Stimulated activated CD8-positive, alpha-beta memory T cell treated with anti-CD3 and anti-CD28 coated beads, Interleukin-15, amount 100 ng/mL, for 24 hours (primary cell): Measurements from ENCODE around the gene CAMKK1.

Experiments
- DNase-seq: peaks from one replicate; pipeline ENCODE4 v3.0.0-alpha.2; 2020; ENCODE audit warnings: low read depth

The CAMKK1 gene

DNA sequence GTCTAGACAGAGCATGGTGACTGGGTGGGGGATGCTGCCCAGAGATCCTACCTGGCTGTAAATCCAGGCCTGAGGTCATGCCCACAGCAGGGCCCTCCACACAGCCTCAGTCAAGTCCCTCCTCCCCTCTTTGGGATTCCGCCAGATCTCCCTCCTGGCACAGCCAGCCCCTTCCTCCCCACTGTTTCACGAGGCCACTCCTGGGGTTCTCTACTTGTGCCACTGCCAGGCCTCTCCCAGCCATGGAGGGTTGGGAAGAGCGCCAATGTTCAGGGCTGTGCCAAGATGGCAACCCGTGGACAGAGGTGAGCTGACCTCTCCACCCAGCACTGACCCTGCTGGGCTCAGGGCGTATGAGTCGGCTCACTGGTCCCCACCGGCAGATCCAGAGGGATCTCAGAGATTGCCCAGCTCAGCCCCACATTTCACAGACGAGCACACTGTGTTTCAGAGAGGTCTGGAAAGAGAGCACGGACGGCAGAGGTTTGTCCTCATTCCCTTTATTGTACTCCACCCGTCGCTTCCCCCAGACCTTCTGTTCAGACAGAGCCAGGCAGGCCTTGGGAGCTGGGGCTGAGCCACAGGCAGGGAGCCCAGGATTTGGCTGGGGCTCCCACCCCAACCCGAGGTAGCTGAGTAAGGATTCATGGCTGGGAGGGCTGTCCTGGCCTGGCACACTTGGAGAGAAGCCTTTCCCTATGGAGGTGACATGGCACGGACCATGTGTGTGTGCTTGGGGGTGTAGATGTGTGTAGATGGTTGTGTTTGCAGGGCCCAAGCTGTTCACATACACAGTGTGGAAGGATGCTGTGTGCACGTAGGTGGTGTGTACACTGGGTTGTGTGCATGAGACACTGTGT is 3.5 kb upstream of the CAMKK1 start:
- no peak for DNase-seq

- no peak for DNase-seq
These were observed 2.5 kb upstream of the CAMKK1 start for GRCh38 chr17:3895354-3895753.

GRCh38 chr17:3894911-3895343 is 2.1 kb upstream of the CAMKK1 start:
- DNase-seq = no peak

DNA sequence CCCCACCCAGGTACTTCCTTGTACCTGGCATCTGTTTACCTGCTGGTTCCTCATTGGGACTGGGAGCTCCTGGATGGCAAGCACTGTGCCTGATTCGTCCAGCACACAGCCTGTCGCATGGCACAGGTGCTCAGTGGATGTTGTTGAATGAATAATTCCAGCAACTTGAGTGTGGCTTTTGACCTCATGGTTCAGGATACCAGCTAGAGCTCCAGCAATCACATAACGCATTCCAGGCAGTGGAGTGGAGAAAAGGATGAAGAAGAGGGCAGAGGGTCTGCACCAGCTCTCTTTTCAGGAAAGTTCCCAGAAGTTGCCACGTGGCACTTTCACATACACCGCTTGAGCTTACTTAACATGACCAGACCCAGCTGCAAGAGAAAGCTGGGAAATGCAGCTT is 1.3 kb upstream of the CAMKK1 start:
- DNase-seq = no peak

DNA sequence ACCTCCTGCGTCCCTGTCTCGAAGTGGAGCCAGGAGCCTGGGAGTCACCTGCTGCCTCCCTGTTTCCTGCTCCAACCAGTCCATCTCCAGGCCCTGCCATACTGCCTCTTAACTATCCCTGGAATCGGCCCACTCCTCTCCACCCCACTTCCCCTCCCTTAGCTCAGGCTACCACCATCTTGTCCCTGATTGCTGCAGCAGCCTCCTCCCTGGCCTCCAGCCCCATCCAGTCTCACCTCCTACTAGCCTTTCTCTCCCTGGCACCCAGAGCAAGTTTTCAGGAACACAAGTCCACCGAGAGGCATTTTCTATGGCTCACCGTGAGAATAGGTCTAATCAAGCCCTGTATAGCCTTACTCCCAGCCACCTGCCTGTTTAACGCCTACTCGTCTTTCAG is 865 bp upstream of the CAMKK1 start:
- no peak for DNase-seq

GRCh38 chr17:3892095-3892998 is 506 bp downstream of the CAMKK1 start:
- DNase-seq = no peak

DNA sequence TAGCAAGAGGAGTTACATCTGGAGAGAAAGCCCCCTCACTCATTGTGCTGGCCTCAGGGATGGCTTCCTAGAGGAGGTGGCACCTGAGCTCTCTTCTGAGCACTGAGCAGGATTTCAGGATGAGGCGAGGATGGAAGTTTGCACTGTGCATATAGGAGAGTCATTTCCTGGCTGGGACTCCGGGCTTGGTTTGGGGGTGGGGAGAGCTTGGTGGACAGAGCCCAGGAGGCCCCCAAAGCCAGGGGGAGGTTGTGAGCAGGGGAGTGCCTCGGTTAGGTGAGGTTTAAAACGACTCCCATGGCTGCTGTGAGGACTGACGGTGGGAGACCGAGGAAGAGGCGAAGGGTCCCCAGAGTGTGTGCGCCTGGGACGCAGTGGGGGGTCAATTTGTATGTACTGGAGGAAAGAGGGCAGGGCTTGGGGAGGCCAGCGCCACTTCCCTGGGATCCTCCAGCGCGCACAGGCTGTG is 1.2 kb downstream of the CAMKK1 start:
- DNase-seq = no peak

DNA sequence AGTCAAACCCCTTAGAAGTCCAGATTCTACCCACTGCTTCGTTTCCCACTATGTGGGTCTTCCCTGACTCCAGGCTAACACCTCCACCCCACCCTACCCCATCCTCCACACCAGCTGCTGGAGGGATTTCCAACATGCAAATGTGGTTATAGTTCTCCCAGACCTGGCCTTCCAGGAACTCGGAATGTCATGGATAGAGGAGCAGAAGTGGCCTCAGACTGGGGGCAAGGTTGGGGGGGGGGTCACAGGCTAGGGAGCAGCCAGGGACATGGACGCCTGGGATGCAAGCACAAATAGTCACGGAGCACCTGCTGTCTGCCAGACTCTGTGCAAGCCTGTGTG is 2.0 kb downstream of the CAMKK1 start:
- no peak for DNase-seq

DNA sequence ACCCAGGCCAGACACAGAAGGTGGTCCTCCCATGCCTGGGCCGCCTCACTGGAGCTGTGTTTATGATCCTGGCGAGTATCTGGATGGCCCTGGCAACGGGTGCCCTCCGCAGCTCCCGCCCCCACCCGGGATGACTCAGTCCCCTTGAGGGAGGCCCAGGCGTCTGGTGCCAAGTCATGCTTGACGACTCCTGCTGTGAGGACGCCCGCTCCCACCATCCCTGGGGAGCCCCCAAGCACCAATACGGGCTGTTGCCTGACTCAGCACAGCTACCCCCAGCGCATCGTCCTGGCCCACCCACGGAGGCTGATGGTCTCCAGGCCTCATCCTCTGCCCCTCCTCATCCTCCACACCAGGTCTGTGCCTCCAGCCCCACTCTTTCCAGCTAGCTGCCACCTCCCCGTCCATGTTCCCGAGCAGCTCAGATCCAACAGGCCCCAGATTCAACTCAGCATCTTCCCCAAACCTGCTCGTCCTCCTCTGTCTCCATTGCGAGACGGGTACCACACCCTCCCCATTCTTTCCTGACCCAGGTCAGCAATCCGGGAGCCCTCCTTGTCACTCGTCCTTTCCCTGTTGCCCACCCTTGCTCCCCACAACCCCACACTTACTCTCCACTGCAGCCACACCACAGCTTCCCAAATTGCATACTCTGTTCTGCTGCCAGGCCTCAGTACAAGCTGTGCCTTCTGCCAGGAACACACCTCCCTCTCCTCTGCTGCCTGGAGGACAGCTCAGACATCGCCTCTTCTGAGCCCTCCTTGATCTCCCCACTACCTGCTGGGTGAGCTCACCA is 2.6 kb downstream of the CAMKK1 start:
- no peak for DNase-seq

DNA sequence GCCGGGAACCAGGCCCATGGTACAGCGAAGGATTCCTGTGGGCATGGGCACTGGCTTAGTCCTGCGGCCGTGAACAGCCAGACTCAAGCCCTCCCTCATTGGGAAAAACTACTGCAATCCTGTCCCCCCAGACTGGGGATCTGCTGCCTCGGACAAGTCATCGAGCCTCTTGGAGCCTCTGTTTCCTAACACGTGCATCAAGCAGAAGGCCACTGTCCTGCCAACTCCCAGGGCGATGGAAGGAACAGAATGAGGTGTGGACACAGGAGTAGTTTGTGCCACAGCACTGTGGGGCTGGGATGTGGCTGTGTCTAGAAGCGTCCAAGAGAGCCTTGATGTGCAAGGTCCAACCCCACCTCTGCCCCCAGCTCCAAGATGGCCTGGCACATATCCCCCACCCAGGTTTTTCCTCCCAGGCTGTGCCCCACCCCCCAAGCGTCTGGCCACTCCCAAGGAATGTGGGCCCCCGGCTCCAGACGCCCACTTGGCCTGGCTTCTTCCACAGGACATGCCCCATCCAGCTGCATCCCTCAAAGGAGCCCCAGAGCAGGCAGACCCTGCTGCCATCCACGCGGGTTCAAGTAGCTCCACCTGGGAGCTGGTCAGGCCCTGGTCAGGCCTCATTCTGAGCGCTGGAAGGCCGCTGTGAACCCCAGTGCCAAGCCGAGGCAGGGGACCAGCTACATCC is 3.4 kb downstream of the CAMKK1 start:
- DNase-seq = no peak

DNA sequence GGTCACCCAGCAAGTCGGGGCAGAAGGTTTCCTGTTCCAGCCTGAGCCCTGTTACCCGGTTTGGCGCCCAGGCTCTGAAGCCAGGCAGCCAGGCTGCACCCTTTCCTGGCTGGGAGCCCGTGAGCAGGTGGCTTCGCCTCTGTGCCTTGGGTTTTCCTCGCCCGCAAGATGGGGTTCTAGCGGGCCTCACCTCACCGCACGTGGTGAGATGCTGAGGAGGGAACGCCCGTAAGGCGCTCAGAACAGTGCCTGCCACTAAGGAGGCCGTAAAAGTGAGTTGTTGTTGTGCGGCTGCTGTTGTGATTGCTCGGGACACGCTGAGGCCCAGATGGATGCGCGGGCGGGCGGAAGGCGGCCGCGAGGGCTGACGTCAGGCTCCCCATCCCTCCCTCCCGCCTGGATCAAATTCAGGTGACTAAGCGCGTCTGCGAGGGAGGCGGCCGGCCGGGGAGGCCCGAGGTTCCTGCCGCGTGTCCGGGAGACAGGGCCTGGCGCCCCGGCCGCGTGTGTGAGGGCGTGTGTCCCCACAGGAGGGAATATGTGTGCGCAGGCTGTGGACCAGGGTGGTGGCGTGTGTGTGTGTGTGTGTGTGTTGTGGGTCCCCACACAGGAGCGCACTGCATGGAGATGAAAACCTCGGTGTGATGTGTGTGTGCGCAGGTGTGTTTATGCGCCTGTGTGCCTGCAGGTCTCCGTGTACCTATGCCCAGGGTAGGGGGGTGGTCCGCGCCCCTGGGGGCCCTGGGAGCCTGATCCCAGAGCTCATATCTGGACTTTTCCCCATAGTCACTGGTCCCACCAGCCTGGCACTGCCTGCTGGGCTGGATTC is 4.3 kb downstream of the CAMKK1 start:
- DNase-seq = no peak

DNA sequence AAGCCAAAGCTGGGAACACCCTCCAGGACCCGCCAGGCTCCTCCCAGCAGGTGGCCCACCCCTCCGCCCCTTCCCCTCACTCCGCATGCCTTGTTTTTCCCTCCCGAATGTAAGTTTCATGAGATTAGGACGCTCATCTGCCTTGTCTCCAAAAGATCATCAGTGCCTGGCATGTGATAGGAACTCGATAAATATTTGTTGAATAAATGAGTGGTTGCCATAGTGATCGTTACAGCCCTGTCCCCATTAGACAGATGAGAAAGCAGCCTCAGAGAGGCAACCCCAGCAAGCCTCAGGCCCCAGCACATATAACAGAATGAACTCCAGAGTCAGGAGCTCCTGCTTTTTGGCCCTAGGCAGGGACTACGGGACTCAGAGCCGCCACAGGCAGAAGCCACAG is 5.0 kb downstream of the CAMKK1 start:
- DNase-seq = no peak

DNA sequence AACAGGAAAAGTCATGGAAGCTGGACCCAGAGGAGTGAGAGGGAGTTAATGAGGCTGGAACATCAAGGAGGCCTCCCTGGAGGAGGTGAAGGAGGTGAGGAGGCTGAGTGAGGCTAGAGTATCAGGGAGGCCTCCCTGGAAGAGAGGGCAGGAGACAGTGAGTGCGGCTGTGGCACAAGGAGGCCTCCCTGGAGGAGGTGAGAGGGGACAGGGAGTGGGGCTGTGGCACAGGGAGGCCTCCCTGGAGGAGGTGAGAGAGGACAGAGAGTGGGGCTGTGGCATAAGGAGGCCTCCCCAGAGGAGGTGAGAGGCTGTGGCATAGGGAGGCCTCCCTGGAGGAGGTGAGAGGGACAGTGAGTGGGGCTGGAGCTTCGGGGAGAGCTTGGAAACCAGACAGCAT is 5.5 kb downstream of the CAMKK1 start:
- no peak for DNase-seq

- no peak for DNase-seq
These were observed 6.1 kb downstream of the CAMKK1 start for GRCh38 chr17:3886776-3887175.

- DNase-seq = no peak
These were observed 6.9 kb downstream of the CAMKK1 start for GRCh38 chr17:3885970-3886369.

DNA sequence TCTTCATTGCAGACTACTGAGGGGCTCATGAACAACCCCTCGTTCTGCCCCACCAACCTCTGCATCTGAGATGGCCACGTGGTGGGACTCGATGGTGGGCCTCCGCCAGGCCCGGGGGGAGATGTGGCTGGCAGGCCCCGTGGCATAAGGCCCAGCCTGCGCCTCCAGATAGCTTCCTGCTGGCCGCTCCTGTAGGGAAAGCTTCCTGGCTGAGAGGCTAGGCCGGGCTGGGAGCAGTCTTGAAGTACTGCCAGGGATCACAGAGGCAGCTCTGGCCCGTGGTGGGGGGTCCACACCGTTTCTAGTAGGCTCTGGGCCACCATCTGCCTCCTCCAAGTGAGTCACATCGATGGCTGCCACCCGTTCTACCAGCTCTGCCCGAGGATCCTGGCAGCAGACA is 7.6 kb downstream of the CAMKK1 start:
- no peak for DNase-seq

GRCh38 chr17:3884188-3884587 is 8.7 kb downstream of the CAMKK1 start:
- no peak for DNase-seq

DNA sequence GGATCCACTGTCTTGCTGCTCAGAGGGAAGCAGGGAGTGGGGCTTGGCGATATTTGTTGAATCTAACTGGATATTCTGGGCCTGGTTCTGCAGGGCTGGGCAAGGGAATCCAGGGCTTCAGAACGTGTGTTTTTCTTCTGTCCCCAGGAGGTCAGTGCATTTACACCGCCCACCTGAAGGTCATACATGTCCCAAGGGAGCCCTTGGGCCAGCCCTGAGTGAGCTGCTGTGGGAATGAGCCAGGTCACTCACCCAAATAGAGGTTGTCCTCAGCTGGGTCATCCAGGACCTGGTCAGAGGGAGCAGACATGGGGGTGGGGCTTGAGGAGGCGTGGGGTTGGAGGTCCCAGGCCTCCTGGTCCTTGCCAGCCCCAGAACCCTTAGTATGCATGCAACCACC is 10.6 kb downstream of the CAMKK1 start:
- DNase-seq = no peak

DNA sequence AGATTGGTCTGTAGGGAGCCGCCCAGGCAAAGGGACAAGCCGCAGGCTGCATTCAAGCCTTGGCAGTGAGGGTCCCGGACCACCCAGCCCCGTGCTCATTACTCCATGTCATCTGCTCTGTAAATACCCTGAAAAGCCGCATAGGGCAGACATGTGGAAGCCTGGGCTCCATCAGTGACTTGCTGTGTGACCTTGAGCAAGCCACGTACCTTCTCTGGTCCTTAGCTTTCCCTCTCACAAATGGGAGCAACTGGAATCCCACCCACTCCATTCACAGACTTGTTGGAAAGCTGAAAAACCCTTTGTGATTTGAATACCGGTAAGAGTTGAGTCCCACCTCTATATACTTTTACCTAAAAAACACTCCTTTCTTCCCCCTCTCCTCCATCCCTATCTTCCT is 11.9 kb downstream of the CAMKK1 start:
- no peak for DNase-seq

- DNase-seq = no peak
These were observed 13.0 kb downstream of the CAMKK1 start for GRCh38 chr17:3879591-3880417.
